ENCODE data around the gene UBB.

The UBB gene

DNA sequence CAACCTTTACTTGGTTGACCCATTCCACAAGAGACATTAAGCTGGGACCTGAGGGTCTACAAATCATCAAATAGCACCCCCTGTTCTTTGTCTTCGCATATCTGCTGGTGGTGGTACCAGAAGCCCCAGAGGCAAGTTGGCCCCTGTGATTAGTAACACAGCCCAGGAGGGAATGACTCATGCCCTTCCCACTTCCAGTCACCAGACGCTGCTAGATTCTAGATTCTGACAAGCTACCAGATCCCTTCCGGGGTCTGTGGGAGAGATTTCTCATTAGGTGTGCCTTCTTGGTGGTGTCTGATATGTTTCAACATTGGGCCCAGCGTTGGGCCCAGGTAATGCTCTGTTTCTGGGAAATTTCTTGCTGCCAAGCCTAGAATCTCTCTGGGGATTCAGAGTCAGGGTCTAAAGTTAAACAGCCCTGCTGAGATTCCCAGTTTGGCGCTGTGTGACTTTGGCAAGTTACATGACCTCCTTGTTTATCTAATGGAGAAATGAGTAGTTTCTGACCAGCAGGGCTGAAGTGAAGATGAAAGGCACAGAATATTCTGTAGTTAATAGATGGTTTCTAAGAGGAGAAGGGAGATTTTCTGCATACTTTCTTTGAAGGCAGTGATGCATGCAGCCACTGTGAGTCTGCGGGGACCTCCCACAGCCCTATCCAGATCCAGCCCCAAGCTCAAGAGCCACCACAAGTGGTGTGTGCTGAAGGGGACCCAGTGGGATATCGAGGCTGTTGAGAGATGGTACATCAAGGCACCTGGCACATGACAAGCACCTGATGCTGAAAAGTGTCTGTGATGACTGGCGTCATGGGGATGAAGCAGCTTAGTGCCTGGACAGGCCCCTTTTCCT lies 38.4 kb downstream of the UBB start:
- Histone ChIP-seq H3K9me3 (ENCODE audit: control insufficient read depth, low read length) (no peaks in the 10 kb centered on the region), H3K4me3 (ENCODE audit: extremely low read depth, insufficient read depth, low read length, poor library complexity, severe bottlenecking) (no peak overlapping the region), H3K36me3 (ENCODE audit: control insufficient read depth, insufficient read depth, low read length) (peaks cover 13% of the 10 kb centered on the region), H3K27ac (ENCODE audit: low read depth, low read length, severe bottlenecking) (peak overlapping the region; percentile 89), H3K4me1 (ENCODE audit: control insufficient read depth, insufficient read depth, low read length, poor library complexity, severe bottlenecking) (peaks cover 55% of the 10 kb centered on the region)
- 79 to 83% methylated on average over 4 to 5 of the region's 8 CpGs for WGBS, 2 experiments (ENCODE audit: insufficient coverage in 2 of 2)

DNA sequence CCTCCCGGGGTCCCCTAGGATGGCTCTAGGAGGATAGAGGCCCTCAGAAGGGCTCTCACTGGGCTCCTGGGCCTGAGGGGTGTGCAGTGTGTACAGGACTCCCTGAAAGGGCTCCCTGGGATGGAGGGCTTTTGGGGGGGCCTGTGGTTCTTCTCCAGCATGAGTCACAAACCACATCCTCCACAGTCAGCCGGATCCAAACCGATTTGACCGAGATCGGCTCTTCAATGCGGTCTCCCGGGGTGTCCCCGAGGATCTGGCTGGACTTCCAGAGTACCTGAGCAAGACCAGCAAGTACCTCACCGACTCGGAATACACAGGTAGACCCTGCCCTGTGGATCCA lies 39.0 kb downstream of the UBB start:
- Histone ChIP-seq H3K9me3 (ENCODE audit: control insufficient read depth, low read length) (no peaks in the 10 kb centered on the region), H3K4me3 (ENCODE audit: extremely low read depth, insufficient read depth, low read length, poor library complexity, severe bottlenecking) (no peak overlapping the region), H3K4me1 (ENCODE audit: control insufficient read depth, insufficient read depth, low read length, poor library complexity, severe bottlenecking) (peaks cover 54% of the 10 kb centered on the region), H3K27ac (ENCODE audit: low read depth, low read length, severe bottlenecking) (peak overlapping the region; percentile 89), H3K36me3 (ENCODE audit: control insufficient read depth, insufficient read depth, low read length) (peaks cover 13% of the 10 kb centered on the region)
- WGBS, 2 experiments (ENCODE audit: insufficient coverage in 2 of 2) = 97 to 100% methylated on average over 9 of the region's 10 CpGs

DNA sequence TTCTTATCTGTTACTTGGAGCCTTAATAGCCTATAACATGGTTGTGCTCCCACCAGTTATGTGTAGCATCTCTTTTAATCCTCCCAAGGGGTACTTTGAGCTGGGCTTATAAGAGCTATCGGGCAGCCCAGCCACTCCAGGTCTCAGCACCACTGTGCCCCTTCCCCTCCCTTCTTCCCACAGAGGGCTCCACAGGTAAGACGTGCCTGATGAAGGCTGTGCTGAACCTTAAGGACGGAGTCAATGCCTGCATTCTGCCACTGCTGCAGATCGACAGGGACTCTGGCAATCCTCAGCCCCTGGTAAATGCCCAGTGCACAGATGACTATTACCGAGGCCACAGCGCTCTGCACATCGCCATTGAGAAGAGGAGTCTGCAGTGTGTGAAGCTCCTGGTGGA lies 41.5 kb downstream of the UBB start:
- Histone ChIP-seq H3K27ac (ENCODE audit: low read depth, low read length, severe bottlenecking) (no peak overlapping the region), H3K36me3 (ENCODE audit: control insufficient read depth, insufficient read depth, low read length) (peaks cover 19% of the 10 kb centered on the region), H3K4me3 (ENCODE audit: extremely low read depth, insufficient read depth, low read length, poor library complexity, severe bottlenecking) (no peak overlapping the region), H3K4me1 (ENCODE audit: control insufficient read depth, insufficient read depth, low read length, poor library complexity, severe bottlenecking) (peaks cover 40% of the 10 kb centered on the region), H3K9me3 (ENCODE audit: control insufficient read depth, low read length) (no peaks in the 10 kb centered on the region)
- 93 to 97% methylated on average over 4 to 7 of the region's 7 CpGs for WGBS, 2 experiments (ENCODE audit: insufficient coverage in 2 of 2)

DNA sequence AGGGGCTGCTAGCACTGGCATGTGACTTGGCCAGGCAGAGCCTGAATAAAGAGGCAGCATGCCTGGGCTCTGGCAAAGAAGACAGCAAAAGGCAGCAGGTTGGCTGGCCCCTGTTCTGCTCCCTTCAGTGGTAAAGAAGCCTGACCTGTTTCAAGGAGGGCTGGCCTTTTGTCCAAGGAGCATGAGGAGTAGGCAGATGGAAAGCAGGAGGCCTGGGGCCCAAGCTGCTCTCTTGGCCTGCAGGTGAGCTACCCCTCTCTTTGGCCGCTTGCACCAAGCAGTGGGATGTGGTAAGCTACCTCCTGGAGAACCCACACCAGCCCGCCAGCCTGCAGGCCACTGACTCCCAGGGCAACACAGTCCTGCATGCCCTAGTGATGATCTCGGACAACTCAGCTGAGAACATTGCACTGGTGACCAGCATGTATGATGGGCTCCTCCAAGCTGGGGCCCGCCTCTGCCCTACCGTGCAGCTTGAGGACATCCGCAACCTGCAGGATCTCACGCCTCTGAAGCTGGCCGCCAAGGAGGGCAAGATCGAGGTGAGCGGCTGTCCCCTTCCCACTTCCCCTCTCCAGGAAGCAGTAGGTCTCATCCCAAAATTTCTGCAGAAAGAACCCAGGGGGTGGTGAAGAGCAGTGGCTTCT lies 42.5 kb downstream of the UBB start:
- no peak overlapping the region for H3K27ac ChIP-seq (ENCODE audit: low read depth, low read length, severe bottlenecking)
- peaks cover 20% of the 10 kb centered on the region for H3K36me3 ChIP-seq (ENCODE audit: control insufficient read depth, insufficient read depth, low read length)
- H3K4me3 ChIP-seq (ENCODE audit: extremely low read depth, insufficient read depth, low read length, poor library complexity, severe bottlenecking) = no peak overlapping the region
- peaks cover 31% of the 10 kb centered on the region for H3K4me1 ChIP-seq (ENCODE audit: control insufficient read depth, insufficient read depth, low read length, poor library complexity, severe bottlenecking)
- H3K9me3 ChIP-seq (ENCODE audit: control insufficient read depth, low read length) = no peaks in the 10 kb centered on the region
- WGBS, 2 experiments (ENCODE audit: insufficient coverage in 2 of 2) = 93 to 99% methylated on average over 9 of the region's 10 CpGs

DNA sequence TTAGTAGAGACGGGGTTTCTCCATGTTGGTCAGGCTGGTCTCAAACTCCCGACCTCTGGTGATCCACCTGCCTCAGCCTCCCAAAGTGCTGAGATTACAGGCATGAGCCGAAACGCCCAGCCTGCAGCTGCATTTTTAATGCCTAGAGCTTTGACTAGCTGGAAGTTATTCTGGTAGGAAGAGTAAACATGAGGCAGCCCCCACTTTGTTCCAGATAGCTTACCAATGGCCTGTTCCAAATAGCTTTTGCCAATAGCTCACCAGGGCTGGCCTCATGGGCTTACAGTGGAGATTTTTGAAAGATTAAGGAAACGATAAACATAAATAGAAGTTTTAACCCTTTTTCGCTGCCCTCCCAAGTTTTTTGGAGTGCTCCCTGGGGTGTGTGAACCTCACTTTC lies 44.3 kb downstream of the UBB start:
- no peaks in the 10 kb centered on the region for H3K9me3 ChIP-seq (ENCODE audit: control insufficient read depth, low read length)
- H3K4me3 ChIP-seq (ENCODE audit: extremely low read depth, insufficient read depth, low read length, poor library complexity, severe bottlenecking) = no peak overlapping the region
- WGBS, 2 experiments (ENCODE audit: insufficient coverage in 2 of 2) = 73 to 86% methylated on average over 1 to 6 of the region's 6 CpGs
- peaks cover 22% of the 10 kb centered on the region for H3K36me3 ChIP-seq (ENCODE audit: control insufficient read depth, insufficient read depth, low read length)
- peaks cover 14% of the 10 kb centered on the region for H3K4me1 ChIP-seq (ENCODE audit: control insufficient read depth, insufficient read depth, low read length, poor library complexity, severe bottlenecking)
- peak overlapping the region; percentile 23 for H3K27ac ChIP-seq (ENCODE audit: low read depth, low read length, severe bottlenecking)

DNA sequence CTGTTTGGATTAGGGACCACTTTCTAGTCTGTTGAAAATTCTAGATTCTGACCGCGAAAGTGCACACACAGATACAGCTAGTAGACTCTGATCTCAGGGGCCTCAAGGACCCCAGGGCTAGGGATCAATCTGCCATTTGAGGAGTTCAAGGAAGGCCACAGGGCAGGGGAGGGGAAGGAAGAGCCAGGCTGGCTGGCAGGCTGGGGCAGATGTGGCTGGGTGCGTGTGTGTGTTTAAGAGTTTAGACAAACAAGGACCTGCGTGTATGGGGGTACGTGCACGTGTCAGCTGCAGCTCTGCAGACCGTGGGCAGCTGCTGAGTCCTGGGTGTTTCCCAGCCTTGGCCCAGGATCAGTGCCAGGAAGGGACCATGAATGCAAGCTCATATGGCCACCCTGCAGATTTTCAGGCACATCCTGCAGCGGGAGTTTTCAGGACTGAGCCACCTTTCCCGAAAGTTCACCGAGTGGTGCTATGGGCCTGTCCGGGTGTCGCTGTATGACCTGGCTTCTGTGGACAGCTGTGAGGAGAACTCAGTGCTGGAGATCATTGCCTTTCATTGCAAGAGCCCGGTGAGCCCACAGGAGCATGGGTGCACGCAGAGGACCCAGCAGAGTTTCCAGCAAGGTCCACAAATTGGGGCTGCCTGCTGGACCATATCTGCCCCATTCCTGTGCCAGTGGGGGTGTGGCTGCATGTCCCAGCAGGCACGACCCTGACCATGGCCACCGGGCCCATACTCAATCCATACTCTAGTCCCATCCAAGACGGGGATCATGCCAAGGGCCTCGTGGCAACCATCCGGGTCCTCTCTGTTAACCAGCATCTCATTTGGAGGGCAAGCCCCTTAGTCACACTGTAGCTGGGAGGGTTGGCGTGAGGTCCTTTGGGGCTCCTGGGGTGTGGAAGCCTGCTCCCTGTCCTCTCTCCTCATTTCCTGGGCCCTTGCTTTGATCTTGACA lies 45.1 kb downstream of the UBB start:
- peaks cover 6% of the 10 kb centered on the region for H3K4me1 ChIP-seq (ENCODE audit: control insufficient read depth, insufficient read depth, low read length, poor library complexity, severe bottlenecking)
- WGBS, 2 experiments (ENCODE audit: insufficient coverage in 2 of 2) = 91 to 92% methylated on average over 19 to 20 of the region's 20 CpGs
- peaks cover 22% of the 10 kb centered on the region for H3K36me3 ChIP-seq (ENCODE audit: control insufficient read depth, insufficient read depth, low read length)
- H3K27ac ChIP-seq (ENCODE audit: low read depth, low read length, severe bottlenecking) = peak overlapping the region; percentile 23
- H3K4me3 ChIP-seq (ENCODE audit: extremely low read depth, insufficient read depth, low read length, poor library complexity, severe bottlenecking) = no peak overlapping the region
- H3K9me3 ChIP-seq (ENCODE audit: control insufficient read depth, low read length) = no peaks in the 10 kb centered on the region

DNA sequence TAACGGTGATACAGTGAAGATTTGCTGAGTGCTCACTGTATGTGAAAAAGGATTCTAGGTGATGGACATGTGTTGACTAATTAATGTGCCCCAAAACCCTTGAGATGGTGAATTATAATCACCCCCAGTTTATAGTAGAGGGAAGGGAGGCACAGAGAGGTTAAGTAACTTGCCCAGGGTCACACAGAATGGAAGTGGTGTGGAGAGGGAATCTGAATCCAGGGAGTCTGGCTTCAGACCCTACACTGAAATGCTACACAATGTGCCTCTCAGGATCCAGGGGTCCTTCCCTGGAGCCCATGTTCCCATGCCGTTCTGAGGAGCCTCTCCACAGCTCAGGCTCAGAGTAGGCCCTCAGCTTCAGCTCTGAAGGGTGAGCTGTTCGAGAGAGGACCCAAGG lies 46.1 kb downstream of the UBB start:
- Histone ChIP-seq H3K4me3 (ENCODE audit: extremely low read depth, insufficient read depth, low read length, poor library complexity, severe bottlenecking) (no peak overlapping the region), H3K36me3 (ENCODE audit: control insufficient read depth, insufficient read depth, low read length) (peaks cover 22% of the 10 kb centered on the region)

DNA sequence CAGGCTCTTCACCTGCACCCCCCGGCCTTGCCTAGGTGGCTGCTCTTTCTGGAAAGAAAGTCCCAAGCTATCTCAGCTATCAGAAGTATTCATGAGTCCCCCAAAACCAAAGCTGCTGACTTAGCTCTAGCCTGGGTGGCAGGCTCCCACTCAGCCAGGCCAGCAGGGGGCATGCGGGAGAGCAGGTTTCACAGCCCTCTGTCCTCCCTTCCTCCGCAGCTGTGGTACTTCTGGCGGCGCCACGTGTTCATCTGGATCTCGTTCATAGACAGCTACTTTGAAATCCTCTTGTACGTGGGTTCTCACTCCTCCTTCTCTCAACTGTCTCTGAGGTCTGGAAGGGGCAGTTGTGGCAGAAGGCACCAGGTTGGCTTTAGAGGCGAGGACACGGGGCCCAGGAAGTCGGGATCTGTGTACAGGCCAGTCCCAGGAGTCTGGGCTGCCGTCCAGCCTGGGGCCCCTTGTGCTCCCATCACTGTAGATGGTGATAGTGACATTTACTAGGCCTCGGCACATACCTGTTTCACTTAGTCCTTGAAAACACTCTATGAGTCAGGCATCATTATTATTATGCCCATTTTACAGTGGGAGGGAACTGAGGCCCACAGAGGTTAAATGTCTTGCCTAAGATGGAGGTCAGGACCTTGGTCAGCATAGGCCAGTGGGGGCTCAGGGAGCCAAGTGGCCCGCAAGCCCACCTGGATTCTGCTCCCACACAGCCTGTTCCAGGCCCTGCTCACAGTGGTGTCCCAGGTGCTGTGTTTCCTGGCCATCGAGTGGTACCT lies 47.4 kb downstream of the UBB start:
- Histone ChIP-seq H3K4me3 (ENCODE audit: extremely low read depth, insufficient read depth, low read length, poor library complexity, severe bottlenecking) (no peak overlapping the region), H3K9me3 (ENCODE audit: control insufficient read depth, low read length) (no peaks in the 10 kb centered on the region), H3K36me3 (ENCODE audit: control insufficient read depth, insufficient read depth, low read length) (peaks cover 15% of the 10 kb centered on the region), H3K4me1 (ENCODE audit: control insufficient read depth, insufficient read depth, low read length, poor library complexity, severe bottlenecking) (no peaks in the 10 kb centered on the region), H3K27ac (ENCODE audit: low read depth, low read length, severe bottlenecking) (no peak overlapping the region)
- WGBS, 2 experiments (ENCODE audit: insufficient coverage in 2 of 2) = 74 to 83% methylated on average over 8 to 12 of the region's 15 CpGs

More for the DNA sequence above, 46.1 kb downstream of the UBB start:
- no peak overlapping the region for H3K27ac ChIP-seq (ENCODE audit: low read depth, low read length, severe bottlenecking)
- H3K9me3 ChIP-seq (ENCODE audit: control insufficient read depth, low read length) = no peaks in the 10 kb centered on the region
- no peaks in the 10 kb centered on the region for H3K4me1 ChIP-seq (ENCODE audit: control insufficient read depth, insufficient read depth, low read length, poor library complexity, severe bottlenecking)
- 96% methylated on average over 3 of the region's 3 CpGs for WGBS, 2 experiments (ENCODE audit: insufficient coverage in 2 of 2)

DNA sequence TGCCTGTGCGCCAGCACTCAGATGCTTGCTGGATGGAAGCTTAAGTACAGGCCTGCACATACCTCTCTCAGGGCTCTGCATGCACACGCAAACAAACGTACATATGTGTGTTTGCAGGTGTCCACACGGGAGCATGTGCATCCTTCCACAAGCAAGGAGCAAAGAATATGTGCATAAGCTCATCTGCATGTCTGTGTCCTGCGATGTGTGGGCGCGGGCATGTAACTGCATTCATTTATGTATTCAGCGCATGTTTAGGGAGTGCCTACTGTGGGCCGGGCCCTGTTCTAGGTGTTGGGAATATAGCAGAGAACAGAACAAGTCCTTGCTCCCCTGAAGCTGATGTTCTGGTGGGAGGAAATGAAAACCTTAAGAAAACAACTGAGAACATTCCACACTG lies 48.2 kb downstream of the UBB start:
- H3K4me3 ChIP-seq (ENCODE audit: extremely low read depth, insufficient read depth, low read length, poor library complexity, severe bottlenecking) = no peak overlapping the region
- WGBS, 2 experiments (ENCODE audit: insufficient coverage in 2 of 2) = 93 to 94% methylated on average over 8 of the region's 9 CpGs

DNA sequence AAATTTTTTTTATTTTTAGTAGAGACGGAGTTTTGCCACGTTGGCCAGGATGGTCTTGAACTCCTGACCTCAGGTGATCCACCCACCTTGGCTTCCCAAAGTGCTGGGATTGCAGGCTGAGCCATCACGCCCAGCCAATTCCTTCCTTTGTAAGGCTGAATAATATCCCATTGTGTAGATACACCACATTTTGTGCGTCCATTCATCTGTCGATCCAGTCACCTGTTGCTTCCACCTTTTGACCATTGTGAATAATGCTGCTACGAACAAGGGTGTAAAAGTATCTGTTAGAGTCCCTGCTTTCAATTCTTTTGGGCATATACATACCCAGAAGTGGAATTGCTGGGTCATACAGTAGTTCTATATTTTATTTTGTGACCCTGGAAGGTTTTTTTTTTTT lies 49.8 kb downstream of the UBB start:
- WGBS, 2 experiments (ENCODE audit: insufficient coverage in 2 of 2) = 76 to 89% methylated on average over 5 of the region's 6 CpGs
- H3K4me3 ChIP-seq (ENCODE audit: extremely low read depth, insufficient read depth, low read length, poor library complexity, severe bottlenecking) = no peak overlapping the region
- H3K36me3 ChIP-seq (ENCODE audit: control insufficient read depth, insufficient read depth, low read length) = peaks cover 10% of the 10 kb centered on the region
- no peak overlapping the region for H3K27ac ChIP-seq (ENCODE audit: low read depth, low read length, severe bottlenecking)
- no peaks in the 10 kb centered on the region for H3K9me3 ChIP-seq (ENCODE audit: control insufficient read depth, low read length)
- no peaks in the 10 kb centered on the region for H3K4me1 ChIP-seq (ENCODE audit: control insufficient read depth, insufficient read depth, low read length, poor library complexity, severe bottlenecking)

More for the DNA sequence above, 48.2 kb downstream of the UBB start:
- Histone ChIP-seq H3K36me3 (ENCODE audit: control insufficient read depth, insufficient read depth, low read length) (peaks cover 10% of the 10 kb centered on the region), H3K9me3 (ENCODE audit: control insufficient read depth, low read length) (no peaks in the 10 kb centered on the region), H3K4me1 (ENCODE audit: control insufficient read depth, insufficient read depth, low read length, poor library complexity, severe bottlenecking) (no peaks in the 10 kb centered on the region), H3K27ac (ENCODE audit: low read depth, low read length, severe bottlenecking) (no peak overlapping the region)
